HG02840 (cell line): ENCODE results near the gene ATXN1L.
A peak's percentile ranks its signal among the peaks of the same experiment; 100 is the strongest.
"Not testable (repeated sequence)": the region's sequence is repeated elsewhere in the genome, so short reads cannot be mapped to it uniquely, and the experiment has no call there.

Experiments used
- ATAC-seq: cut with Tn5 transposase; IDR thresholded peaks from one replicate; pipeline ENCODE4 v1.9.1; 2021; ENCODE audit warnings: mild to moderate bottlenecking, moderate library complexity, moderate number of reproducible peaks; ENCODE audit not compliant: unreplicated experiment, low FRiP score

ATXN1L gene

GRCh38 chr16:71885261-71885650, 39.5 kb downstream of the ATXN1L start:
- ATAC-seq = no peak

GRCh38 chr16:71889147-71889546, 43.4 kb downstream of the ATXN1L start:
- ATAC-seq = no peak

- no peak for ATAC-seq
Measured at GRCh38 chr16:71893888-71894228, 48.1 kb downstream of the ATXN1L start.

GRCh38 chr16:71894229-71894920, 48.6 kb downstream of the ATXN1L start:
- ATAC-seq = peak; percentile 10

GRCh38 chr16:71894921-71895678, 49.3 kb downstream of the ATXN1L start, which contains the start of gene IST1:
TSS of gene IST1 (plus strand) at chr16:71895531. CDS start at chr16:71915641, 20,110 bp downstream.
- peak; percentile 82 for ATAC-seq

- peak; percentile 21 for ATAC-seq
Measured at GRCh38 chr16:71895679-71896365, 50.0 kb downstream of the ATXN1L start.

- ATAC-seq = no peak
Measured at GRCh38 chr16:71896764-71897368, 51.1 kb downstream of the ATXN1L start.

- no peak for ATAC-seq
Measured at GRCh38 chr16:71899171-71899570, 53.4 kb downstream of the ATXN1L start.

- ATAC-seq = no peak
Measured at GRCh38 chr16:71902656-71903365, 57.0 kb downstream of the ATXN1L start.

GRCh38 chr16:71903608-71904007, 57.8 kb downstream of the ATXN1L start:
- no peak for ATAC-seq

- no peak for ATAC-seq
Measured at GRCh38 chr16:71904239-71904638, 58.5 kb downstream of the ATXN1L start.

GRCh38 chr16:71905765-71906164, 60.0 kb downstream of the ATXN1L start:
- not testable (repeated sequence) for ATAC-seq
